ENCODE data around the gene EMP3.
"Not testable (repeated sequence)": the region's sequence is repeated elsewhere in the genome, so short reads cannot be mapped to it uniquely, and the experiment has no call there.

The EMP3 gene

DNA sequence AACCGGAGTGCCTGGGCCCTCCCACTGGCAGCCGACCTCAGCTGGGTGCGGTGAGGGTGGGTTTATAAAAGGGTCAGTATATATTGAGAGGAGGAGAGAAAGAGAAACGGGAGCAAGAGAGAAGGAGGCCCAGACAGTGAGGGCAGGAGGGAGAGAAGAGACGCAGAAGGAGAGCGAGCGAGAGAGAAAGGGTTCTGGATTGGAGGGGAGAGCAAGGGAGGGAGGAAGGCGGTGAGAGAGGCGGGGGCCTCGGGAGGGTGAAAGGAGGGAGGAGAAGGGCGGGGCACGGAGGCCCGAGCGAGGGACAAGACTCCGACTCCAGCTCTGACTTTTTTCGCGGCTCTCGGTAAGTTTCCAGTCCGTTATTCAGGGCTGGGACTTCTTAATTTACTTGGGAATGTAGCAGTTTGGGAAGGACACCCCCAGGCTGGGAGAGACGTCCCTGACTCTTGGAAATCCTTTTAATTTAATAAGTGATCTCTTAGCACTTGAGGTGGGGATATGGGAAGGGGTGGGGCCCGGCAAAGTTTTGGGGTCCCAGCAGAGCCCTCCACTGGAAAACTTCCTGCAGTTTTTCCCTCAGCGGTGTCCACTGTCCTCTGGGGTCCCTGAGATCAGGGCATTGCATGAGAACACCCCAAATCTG, at the start of gene EMP3:
Gene EMP3, plus strand, starts transcription at position 288 of the 646 bp plus-strand sequence. CDS start 1,293 bp downstream, outside the sequence.
- DNase-seq, result peak; percentile 86 to 91

GRCh38 chr19:48279747-48280146, 45.6 kb upstream of the EMP3 start:
- no peak for DNase-seq

- DNase-seq, result no peak
Observed at GRCh38 chr19:48283908-48284307, 41.4 kb upstream of the EMP3 start.

DNA sequence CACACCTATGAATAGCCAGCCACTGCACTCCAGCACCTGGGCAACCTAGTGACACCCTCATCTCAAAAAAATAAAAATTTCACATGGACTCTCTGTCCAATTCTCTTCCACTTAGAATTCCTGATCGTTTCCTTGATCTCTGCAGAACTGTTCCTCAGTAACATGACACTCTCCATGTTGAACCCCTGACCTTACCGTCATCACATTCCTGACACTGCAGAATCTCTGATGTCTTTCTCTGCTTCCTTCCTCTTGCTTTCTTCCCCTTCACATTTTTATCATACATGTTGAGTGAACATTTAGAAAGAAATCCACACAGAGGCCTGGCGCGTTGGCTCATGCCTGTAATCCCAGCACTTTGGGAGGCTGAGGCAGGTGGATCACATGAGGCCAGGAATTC, 40.5 kb upstream of the EMP3 start:
- DNase-seq, result no peak

DNA sequence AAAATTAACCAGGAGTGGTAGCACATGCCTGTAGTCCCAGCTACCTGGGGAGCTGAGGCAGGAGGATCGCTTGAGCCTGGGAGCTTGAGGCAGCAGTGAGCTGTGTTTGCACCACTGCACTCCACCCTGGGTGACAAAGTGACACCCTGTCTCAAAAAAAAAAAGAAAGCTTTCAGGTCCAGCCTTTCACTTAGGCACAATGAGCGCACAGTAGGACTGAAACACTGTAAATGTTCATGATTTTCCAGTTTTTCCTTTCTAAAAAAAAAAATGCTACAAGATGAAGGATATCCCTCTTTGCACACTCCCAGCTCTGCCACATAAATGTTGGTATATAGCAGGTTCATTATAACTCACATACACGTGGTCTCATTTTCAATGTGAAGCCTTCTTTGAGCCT, 37.6 kb upstream of the EMP3 start:
- DNase-seq, result no peak

GRCh38 chr19:48290401-48290770, 35.0 kb upstream of the EMP3 start:
- no peak for DNase-seq

GRCh38 chr19:48290771-48291488, 34.4 kb upstream of the EMP3 start:
- peak; percentile 68 to 75 for DNase-seq

DNA sequence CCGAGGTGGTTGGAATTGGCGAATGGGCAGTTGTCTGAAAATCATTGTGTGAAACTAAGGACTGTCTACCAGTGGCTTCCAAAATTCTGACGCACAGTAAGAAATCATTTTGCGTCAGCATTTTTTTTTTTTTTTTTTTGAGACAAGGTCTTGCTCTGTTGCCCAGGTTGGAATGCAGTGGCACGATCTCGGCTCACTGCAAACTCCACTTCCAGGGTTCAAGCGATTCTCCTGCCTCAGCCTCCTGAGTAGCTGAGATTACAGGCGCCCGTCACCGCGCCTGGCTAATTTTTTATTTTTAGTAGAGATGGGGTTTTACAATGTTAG, 33.9 kb upstream of the EMP3 start:
- DNase-seq, result not testable (repeated sequence)

DNA sequence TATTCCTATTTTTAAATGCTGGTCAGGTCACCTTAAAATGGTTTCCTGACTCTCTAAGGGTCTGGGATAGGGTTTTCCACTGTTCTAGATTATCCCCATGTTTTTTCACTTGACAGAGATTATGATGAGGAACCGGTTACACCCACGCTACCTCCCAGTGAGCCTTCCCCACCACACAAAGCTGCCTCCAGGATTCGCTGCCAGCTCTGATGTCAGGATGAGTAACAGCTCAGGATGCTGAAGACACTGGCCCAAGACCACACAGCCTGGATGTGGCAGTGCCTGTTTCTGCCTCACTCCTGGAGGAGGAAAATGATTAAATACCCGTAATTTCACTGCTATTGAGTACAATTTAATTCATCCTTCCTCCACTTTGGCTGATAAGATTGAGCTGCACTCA, 32.6 kb upstream of the EMP3 start:
- DNase-seq, result no peak

- no peak for DNase-seq
Observed at GRCh38 chr19:48295458-48295857, 29.9 kb upstream of the EMP3 start.

DNA sequence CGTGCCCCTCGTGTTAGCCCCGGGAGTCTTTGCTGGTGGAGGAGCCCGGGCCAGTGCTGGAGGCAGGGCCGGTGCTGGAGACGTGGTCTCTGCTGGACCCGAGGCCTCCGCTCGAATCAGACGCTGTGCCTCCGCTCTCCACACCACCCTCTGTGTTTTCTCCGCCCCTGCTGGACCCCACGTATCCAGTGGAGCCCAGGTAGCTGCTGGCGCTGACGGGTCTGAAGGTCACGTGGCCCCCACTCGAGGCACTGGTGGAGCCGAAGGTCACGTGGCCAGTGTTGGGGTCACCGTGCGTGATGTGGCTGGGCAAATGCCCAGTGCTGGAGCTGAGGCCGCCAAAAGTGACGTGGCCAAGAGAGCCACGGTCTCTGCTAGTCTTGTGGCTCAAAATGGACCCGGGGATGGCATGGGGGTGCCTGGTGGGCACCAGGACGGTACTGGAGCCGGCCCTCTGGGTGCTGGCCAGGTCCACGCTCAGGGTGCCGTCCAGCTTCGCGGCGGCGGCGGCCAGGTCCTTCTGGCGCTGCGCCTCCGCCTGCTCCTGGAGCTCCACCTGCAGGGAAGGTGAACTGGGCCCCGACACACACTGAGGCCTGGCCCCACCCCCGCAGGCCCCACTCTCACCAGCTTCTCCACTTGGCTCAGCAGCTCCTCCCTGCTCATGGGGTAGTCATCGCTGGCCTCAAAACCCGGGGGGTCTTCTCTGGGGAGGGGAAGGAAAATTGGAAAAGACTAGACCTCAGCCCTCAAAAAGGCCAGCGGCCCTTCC, 28.2 kb upstream of the EMP3 start:
- DNase-seq, result no peak

- no peak for DNase-seq
Observed at GRCh38 chr19:48297975-48298374, 27.4 kb upstream of the EMP3 start.

- DNase-seq, result no peak
Observed at GRCh38 chr19:48301886-48302599, 23.3 kb upstream of the EMP3 start.

DNA sequence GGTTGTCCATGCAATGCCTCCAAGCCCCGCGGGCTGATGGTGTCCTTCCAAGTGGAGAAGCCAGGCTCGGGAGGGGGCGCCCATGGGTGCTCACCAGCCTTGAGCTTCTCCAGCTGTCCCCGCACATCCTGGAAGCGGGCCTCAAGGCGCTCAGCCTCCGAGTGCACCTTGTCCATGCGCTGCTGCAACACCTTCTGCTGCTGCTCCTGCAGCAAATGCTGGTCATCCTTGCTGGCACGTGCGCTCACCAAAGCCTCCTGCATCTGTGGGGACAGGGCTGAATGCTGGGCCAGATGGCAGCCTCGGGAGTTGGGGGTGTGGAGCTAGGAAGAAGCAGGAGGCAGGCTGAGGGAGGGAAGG, 22.8 kb upstream of the EMP3 start:
- DNase-seq, result no peak

DNA sequence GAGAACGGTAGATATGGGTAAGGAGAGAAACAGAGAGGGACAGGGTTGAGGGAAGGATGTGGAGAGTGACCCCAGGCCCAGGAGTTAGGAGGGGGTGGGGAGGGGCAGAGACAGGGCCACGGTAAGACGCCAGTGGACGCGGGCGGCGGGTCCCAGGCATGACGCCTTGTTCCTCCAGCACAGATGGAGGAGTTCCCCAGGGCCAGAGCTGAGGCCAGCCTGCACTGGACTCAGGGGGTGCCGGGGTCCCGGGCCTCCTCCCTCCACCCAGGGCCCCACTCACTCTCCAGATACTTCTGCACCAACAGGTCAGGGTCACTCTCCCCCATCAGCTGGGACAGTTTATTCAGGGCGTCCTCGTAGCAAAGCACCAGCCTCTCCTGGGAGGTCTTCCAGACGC, 22.0 kb upstream of the EMP3 start:
- no peak for DNase-seq

DNA sequence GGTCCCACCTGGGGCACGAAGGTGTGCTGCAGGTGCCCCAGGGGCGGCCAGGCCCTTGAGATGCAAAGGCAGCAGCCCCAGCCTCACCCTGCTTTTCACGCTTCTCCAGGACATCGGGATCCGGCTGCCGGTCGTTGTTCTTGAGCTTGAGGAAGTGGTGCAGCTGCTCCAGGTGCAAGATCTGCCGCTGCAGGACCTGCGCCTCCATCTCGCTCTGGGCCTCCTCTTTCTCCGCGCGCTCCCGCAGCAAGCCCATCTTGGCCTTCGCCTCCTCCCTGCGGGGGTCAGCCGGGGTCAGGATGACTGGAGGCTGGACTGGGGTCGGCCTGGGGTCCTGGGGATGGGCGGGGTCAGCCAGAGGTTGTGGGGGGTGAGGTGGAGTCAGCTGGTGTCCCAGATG, 21.5 kb upstream of the EMP3 start:
- DNase-seq, result no peak

GRCh38 chr19:48308631-48309586, 16.4 kb upstream of the EMP3 start:
- DNase-seq, result no peak

DNA sequence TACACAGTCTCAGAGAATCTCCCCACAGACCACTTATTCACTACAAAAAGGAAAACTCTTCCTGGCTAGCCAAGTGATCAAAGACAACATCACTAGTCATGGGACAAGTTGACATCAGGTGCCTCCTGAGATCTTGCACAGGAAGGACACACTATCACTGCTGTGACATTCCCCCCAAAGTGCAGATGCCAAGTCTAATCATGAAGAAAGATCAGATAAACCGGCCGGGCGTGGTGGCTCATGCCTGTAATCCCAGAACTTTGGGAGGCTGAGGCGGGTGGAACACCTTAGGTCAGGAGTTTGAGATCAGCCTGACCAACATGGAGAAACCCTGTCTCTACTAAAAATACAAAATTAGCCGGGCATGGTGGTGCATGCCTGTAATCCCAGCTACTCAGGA, 15.6 kb upstream of the EMP3 start:
- not testable (repeated sequence) for DNase-seq

GRCh38 chr19:48310227-48310626, 15.1 kb upstream of the EMP3 start:
- no peak for DNase-seq

GRCh38 chr19:48311384-48311783, 14.0 kb upstream of the EMP3 start:
- DNase-seq, result no peak

- no peak for DNase-seq
Observed at GRCh38 chr19:48315712-48316111, 9.6 kb upstream of the EMP3 start.

- not testable (repeated sequence) for DNase-seq
Observed at GRCh38 chr19:48317708-48317960, 7.7 kb upstream of the EMP3 start.

Measured in activated CD4-positive, alpha-beta T cell treated with anti-CD3 and anti-CD28 coated beads, Interleukin-2, amount 50 U/mL, for 48 hours (primary cell).